Left lobe of liver (tissue), 2 donors: ENCODE data around the gene SLAMF1. TPM values are rescaled to one million over a fixed set of nuclear protein-coding genes. Genes with fewer than 3 reads are reported as not detected.

Experiments
- ATAC-seq: fragments of 200-7000 bp; cut with Tn5 transposase; one replicate; pipeline ENCODE4 v1.9.1; 2020; ENCODE audit warnings: mild to moderate bottlenecking, moderate library complexity
- DNase-seq: peaks from one replicate; pipeline ENCODE4 v3.0.0-alpha.2; 2020; ENCODE audit warnings: low spot score
- total RNA-seq: library from RNA; stranded (reverse); gene quantifications from one replicate; pipeline ENCODE4 v1.2.1, GENCODE V29; 2021
- donor health status: DM: no; HTN: no; CAD: no; lungs with moderate emphysema.
- donor health status: DM: no; HTN: yes; CAD: no.

The SLAMF1 gene
- total RNA-seq, 1 donor from 2014 or later = 0.25 TPM

- ATAC-seq (no peak), DNase-seq (no peak)
These were observed 20.9 kb downstream of the SLAMF1 start for GRCh38 chr1:160625725-160626498.

- no peak for DNase-seq
- no peak for ATAC-seq
These were observed 21.5 kb downstream of the SLAMF1 start for GRCh38 chr1:160625321-160625720.

- DNase-seq (no peak), ATAC-seq (no peak)
These were observed 22.4 kb downstream of the SLAMF1 start for GRCh38 chr1:160624464-160624863.

GRCh38 chr1:160623862-160624261 is 23.0 kb downstream of the SLAMF1 start:
- ATAC-seq (no peak), DNase-seq (no peak)

GRCh38 chr1:160623227-160623633 is 23.6 kb downstream of the SLAMF1 start:
- ATAC-seq = no peak
- no peak for DNase-seq

- no peak for DNase-seq
- no peak for ATAC-seq
These were observed 24.2 kb downstream of the SLAMF1 start for GRCh38 chr1:160622501-160623226.

GRCh38 chr1:160621633-160622413 is 25.0 kb downstream of the SLAMF1 start:
- ATAC-seq = no peak
- DNase-seq = no peak

- no peak for DNase-seq
- ATAC-seq = no peak
These were observed 25.8 kb downstream of the SLAMF1 start for GRCh38 chr1:160620942-160621632.

GRCh38 chr1:160619742-160620277 is 27.0 kb downstream of the SLAMF1 start:
- ATAC-seq (no peak), DNase-seq (no peak)

GRCh38 chr1:160618763-160619274 is 28.0 kb downstream of the SLAMF1 start:
- ATAC-seq (peak; percentile 28), DNase-seq (no peak)

GRCh38 chr1:160618327-160618726 is 28.5 kb downstream of the SLAMF1 start:
- DNase-seq = no peak
- ATAC-seq = no peak

GRCh38 chr1:160615660-160616059 is 31.2 kb downstream of the SLAMF1 start:
- no peak for ATAC-seq
- no peak for DNase-seq

- DNase-seq (no peak), ATAC-seq (no peak)
These were observed 32.4 kb downstream of the SLAMF1 start for GRCh38 chr1:160614410-160614809.

- ATAC-seq (no peak), DNase-seq (no peak)
These were observed 34.1 kb downstream of the SLAMF1 start for GRCh38 chr1:160612613-160613218.

- no peak for DNase-seq
These were observed 36.1 kb downstream of the SLAMF1 start for GRCh38 chr1:160610569-160611242.

GRCh38 chr1:160608941-160609340 is 37.9 kb downstream of the SLAMF1 start:
- no peak for DNase-seq
- peak; percentile 48 for ATAC-seq

More at GRCh38 chr1:160610569-160611242, 36.1 kb downstream of the SLAMF1 start:
- ATAC-seq = no peak

GRCh38 chr1:160608514-160608913 is 38.3 kb downstream of the SLAMF1 start:
- no peak for ATAC-seq

GRCh38 chr1:160608057-160608456 is 38.8 kb downstream of the SLAMF1 start:
- ATAC-seq (peak; percentile 9), DNase-seq (no peak)

More at GRCh38 chr1:160608514-160608913, 38.3 kb downstream of the SLAMF1 start:
- no peak for DNase-seq

- DNase-seq (peak; percentile 52), ATAC-seq (peak; percentile 82)
These were observed 39.2 kb downstream of the SLAMF1 start for GRCh38 chr1:160607672-160608032.
